GM19468 (cell line): ENCODE results near the gene CCL20.
"Not testable (repeated sequence)": the region's sequence is repeated elsewhere in the genome, so short reads cannot be mapped to it uniquely, and the experiment has no call there.

Source experiments
- ATAC-seq: cut with Tn5 transposase; IDR thresholded peaks from one replicate; pipeline ENCODE4 v1.9.1; 2021; ENCODE audit warnings: mild to moderate bottlenecking, moderate library complexity, moderate number of reproducible peaks; ENCODE audit not compliant: unreplicated experiment; ENCODE audit errors: extremely low read depth

CCL20 gene

DNA sequence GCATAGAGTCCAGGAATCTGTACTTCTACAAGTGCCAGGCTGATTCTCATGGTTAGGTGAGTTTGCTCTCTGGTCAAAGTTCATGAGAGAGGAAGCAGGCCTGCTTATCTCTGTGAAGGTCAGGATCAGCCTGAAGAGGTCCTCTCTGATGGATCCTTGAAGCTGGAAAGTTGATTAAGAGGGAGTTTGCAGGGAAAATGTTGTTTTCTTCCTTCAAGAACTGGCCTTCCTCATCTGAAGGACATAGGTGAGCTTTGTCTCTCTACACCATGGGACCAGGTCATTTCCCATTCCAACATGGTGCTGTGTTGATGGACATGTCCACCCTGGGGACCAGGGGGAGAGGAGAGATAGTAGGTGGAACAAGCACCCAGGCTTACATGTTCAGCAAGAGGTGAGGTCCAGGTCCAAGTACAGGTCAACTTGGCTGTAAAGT is 14.9 kb downstream of the CCL20 start:
- no peak for ATAC-seq

DNA sequence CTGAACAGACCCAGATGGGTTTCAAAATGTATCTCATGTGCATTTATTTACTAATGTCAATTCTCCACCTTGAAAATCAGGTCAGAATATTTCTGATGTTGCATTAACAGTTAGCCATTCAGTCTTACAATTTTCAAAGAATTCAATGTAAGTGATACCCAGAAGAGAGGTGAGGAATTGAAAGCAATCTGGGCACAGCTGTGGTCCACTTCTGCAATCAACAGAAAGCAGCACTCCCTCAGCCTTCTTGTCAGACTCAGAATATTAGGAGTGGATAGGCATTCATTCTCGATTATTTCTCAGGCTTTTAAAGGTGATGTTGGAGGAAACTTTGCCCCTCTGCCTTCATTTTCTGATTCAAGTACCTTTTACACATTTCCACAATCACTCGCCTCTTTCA is 15.7 kb downstream of the CCL20 start:
- no peak for ATAC-seq

DNA sequence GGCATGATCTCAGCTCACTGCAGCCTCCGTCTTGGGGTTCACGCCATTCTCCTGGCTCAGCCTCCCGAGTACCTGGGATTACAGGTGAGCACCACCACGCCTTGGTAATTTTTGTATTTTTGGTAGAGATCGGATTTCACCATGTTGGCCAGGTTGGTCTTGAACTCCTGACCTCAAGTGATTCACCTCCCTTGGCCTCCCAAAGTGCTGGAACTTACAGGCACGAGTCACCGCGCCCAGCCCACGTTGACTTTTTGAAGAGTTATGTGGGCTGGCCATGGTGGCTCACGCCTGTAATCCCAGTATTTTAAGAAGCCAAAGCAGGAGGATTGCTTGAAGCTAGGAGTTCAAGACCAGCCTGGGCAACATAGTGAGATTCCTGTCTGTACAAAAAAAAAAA is 20.8 kb downstream of the CCL20 start:
- ATAC-seq: no peak

DNA sequence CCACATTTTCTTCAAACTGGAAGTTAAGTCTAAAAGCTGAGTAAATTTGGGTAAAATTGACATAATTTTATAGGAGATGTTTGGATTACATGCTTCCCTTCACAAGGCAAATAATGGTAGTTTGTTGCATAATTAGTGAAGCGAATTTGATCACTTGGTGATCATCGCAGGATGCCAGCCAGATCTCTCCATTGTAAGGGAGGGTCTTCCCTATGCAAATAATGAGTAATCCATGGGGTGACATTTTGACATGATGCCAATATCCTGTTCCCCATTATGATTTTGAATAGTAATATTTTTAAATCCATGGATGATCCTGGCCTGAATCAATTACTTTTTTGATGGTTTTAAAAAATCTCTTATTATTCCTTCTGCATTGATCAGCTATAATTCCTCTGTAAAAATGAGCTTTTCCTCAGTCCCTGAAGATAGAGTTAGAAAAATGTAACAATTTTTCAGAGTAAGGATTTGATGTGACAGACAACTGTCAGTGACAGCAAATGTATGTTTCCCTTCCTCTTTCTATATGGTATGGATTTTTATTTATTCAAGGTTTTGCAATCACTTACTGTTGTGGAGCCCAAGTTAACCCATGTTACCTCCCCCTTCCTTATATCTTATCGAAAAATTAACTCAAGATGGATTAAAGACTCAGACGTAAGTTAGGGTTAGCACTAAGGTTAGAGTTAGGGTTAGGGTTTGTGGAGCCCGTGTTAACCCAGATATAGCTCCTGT is 21.4 kb downstream of the CCL20 start:
- ATAC-seq: no peak

DNA sequence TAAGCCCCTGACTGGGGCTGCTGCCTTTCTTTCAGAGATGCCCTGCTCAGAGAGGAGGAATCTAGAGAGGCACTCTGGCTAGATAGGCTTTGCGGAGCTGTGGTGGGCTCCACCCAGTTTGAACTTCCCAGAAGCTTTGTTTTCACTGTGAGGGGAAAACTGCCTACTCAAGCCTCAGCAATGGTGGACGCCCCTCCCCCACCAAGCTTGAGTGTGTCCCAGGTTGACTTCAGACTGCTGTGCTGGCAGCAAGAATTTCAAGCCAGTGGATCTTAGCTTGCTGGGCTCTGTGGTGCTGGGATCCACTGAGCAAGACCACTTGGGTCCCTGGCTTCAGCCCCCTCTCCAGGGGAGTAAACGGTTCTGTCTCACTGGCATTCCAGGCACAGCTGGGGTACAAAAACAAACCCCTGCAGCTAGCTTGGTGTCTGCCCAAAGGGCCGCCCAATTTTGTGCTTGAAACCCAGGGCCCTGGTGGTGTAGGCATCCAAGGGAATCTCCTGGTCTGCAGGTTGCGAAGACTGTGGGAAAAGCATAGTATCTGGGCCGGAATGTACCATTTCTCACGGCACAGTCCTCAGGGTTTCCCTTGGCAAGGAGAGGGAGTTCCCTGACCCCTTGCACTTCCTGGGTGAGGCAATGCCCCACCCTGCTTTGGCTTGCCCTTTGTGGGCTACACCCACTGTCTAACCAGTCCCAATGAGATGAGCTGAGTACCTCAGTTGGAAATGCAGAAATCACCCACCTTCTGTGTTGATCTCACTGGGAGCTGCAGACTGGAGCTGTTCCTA is 25.9 kb downstream of the CCL20 start:
- not testable (repeated sequence) for ATAC-seq

DNA sequence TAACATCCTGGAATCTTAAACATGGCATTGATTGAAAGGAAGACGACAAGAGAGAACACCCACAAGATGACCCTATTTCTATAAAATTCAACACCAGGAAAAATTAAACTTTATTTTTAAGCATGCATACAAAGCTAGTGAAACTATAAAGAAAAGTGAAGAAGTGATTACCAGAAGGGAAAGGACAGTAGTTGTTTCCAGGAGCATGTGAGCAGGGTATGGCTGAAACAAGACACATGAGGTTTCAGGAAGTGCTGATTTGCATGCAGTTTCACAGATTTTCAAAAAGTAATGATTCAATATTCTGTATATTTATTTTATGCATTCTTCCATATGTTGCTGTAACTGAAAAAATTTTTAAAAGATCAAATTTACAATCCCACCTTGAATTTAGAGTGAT is 33.2 kb downstream of the CCL20 start:
- no peak for ATAC-seq

DNA sequence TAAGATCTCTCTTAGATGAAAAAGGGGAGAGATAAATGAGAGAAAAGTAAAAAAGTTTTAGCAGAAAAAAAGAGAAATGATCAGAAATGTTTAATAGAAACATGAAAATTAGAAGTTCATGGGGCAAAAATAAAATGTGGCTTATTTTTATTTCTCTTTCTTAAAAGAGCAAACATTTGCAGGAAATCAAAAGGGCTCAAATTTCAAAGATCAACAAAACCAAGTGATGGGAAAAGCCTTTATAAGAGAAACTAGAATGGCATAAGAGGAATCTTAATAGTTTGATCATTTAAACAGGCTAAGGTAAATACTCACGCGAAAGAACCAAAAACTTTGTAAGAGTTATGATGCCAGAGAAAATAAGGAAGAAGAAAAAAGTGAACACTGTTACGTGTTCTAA is 34.5 kb downstream of the CCL20 start:
- ATAC-seq: no peak

DNA sequence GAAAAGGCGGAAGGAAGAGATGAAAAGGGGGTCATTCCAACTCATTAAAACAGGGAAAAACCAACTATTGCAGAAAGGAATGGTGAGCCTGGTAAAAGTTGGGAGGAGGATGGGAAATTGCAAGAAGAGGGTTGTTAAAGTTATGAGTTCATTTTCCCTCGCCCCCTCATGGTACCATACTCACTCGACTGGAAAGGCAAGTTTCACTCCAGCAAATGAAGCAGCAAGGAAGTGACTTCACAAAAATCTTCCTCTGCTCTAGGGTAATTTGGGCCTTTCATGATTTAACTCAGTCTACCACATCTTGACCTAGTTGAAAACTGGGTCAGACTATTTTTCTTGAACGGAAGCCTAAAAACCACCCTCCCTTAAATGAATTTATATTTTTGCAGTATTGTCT is 34.9 kb downstream of the CCL20 start:
- no peak for ATAC-seq

DNA sequence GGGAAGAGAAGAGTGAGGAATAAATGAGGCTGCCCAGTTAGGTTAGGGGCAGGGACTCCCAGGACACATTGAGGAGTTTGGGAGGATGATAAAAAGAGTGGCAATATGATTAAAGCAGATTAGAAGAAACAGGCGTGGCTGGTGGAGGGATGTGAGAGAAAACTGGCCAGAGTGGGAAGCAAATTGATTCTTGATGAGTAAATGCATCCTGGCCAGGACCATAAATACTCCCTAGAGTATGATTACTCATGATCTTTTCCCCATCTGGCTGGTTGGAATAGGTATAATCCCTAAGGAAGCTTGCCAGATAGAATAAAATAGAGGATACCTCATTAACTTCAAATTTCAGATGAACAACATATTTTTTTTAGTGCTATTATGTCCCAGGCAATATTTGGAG is 36.3 kb downstream of the CCL20 start:
- ATAC-seq: no peak

DNA sequence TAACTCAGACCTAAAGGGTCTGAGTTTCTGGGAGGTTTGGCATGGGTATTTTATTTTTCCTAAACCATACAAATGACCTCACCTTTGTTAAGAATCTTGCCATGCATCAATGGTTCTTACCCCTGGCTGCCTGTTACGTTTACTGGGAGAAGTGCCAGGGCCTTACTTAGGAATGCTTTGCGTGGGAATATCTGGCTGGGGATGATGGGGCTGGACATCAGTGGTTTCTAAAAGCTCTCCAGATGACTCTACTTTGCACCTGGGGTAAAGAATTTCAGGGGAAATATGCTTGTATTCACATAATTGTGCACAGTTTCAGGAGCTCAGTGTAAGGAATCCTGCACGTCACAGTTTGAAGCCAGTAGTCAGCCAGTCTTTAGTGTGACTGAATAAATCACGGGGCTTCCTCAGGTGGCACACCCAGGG is 39.6 kb downstream of the CCL20 start:
- ATAC-seq: no peak

DNA sequence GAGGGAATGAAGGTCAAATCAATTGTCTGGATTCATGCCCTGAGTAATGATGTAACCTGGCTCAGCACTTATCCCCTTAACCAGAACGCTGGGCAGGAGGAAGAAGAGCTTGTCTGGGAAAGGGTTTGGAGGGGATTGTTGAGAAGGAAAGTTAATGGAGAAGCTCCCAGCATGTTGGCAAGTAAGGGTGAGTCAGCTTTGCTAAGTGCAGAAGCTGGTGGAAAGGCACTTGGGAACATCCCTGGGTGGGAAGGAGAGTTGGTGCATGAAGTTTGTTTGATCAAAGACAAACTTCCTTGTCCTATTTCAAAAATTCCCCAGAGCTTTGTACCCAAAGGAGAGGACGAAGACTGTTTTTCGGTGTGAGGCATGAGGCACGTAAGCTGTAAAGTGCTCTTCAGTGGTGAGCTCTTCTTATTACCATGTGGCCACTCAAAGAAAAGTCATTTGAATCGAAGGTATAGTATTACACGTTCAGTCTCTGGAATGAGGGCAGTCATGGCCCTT is 40.2 kb downstream of the CCL20 start:
- no peak for ATAC-seq

DNA sequence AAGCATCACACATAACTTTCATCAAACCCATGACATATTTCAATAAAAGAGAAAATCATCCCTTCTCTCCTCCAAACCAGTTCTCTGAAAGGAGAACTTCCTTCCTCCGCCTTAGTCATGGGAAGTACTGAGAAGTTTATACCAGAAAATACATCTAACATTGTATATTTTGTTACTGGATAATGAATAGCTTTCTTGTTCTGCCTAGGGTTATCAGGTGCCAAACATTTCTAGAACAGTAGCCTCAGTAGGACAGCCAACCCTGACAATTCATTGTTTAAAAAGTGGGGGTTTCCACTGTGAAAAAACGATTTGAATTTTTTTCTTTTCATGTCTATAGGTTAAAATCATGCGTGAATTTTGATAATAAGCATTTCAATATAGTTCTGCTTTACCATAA is 41.8 kb downstream of the CCL20 start:
- ATAC-seq: no peak

DNA sequence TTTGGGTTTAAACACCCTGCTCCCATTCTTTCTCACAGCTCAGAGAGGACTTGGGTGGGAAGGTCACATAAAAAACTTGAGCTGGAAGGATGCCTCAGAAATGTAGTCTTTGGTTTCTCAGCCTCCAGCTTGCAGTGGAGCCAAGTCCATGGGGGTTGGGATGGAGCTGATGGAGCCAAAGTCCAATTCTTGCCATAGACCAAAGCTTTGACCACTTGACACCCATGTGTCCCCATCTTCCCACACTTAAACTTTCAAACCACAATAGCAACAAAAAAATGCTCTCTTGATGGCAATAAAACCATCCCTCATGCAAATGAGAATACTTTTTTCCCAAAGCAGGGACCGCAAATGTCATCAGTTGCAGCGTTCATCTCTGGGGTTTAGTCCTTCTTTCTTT is 43.1 kb downstream of the CCL20 start:
- ATAC-seq: no peak

DNA sequence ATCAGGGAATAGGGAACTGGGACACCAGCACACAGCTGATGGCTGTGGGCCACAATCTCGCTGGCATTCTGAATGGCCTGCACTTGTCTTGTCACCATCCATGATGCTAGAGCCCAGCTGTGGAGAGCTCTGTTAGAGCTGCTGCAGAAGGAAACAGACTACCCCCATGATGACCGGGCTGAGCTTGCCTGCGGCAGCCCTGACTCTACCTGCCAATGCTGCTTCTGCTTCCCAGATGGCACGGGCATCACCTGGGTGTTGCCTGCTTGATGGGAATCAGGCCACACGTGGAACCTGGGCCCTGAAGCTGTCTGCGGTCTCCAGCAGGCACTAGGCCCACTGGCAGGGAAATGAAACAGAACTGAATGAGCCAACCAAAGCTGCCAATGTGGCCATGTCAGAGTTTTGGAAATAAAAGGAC is 46.6 kb downstream of the CCL20 start:
- no peak for ATAC-seq

DNA sequence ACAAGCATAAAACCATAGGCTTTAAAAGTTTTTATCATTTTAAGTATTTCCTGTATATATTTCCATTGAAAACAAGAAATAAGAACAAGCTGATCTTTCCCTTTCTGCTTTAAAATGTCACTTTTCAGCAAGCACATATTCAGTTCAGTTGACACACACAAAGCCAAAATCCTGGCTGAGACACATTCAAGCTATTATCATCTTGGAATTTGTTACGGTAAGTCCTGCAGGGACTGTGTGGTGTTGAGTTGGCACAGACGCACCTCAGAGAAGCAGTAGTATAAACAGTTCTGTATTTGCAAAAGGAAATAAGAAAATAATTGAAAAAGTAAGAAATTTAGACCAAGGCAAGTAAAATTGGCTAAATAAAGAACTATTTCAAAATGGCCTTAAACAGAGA is 47.4 kb downstream of the CCL20 start:
- ATAC-seq: no peak

DNA sequence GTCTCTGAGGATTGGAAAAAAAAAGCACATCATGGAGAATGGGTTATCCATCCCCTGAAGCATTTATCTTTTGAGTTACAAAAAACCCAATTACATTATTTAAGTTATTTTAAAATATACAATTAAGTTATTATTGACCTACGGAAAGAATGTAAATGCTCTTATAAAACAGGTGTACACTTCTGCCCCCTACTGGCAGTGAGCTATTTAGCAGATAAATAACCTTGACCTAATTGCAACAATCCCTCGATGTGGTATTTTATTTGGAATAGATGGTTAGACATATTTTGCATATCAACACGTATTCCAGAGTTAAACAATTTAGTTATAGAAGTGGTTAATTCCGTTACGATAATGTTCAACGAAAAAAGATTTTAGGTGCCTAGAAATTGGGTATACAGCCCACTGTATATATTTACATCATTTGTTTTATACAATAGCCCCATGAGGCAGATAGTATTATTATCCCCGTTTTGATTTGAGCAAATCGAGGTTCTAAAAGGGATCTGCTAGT is 48.6 kb downstream of the CCL20 start:
- ATAC-seq: no peak

DNA sequence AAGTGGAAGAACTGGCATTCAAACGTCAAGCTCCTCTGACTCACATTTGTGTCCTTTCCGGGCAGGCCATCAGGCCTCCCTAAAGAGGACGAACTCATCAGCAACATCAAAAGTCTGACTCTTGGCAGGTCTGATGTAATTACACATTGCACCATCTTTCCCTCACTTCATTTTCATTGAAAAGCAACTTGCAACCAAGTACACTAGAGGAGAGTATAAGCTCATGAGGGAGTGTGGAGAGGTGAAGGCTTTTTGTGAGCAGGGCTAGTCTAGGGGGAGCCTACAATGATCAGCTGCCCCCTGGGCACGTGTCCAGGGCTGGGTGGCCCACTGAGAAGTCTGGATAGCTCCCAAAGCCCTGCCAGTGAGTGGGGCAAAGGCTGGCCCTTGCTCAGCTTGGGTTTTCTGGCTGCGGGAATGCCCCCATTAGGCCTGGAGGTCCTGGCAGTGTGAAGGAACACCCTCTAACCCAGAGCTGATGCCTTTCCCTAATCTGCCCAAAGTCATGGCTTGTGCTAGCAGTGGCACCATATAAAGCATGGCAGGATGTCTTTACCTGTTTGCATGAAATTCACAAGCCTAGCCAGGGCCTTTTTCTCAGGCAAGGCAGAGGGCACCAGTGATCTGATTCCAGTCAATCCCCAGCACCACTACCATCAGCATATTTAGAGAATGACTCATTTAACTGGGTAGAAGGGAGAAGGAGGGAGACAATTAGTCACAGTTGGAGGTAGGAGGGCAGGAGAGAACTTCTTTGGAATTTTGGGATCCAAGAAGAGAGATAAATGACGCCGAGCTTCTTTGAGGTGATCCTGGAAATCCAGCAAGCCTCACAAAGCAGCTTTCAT is 49.3 kb downstream of the CCL20 start:
- no peak for ATAC-seq

DNA sequence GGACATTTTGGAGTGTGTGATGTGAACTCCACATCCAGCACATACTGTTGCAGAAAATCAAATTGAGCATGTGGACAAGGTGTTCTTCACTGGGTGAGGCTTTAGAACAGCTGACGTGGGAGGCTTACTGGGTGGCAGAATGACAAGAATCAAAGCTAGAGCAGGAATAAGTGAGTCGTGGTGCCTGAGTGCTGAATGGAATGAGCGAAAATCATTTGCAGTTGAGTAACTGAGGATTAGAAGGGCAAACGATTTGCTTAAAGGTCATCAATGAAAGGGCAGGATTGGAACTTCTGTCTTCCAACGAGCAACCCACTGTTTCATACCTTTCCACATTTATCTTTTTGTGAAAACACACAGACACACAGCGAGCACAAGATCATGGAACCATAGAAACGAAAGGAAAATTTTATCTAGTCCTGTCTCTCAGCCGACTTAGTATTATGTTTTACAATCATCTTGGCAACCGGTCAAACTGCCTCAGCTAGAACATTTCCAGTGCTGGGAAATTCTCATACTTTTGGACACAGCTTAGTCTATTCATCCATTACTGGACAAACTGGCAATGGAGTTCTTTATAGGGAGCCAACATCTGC is 50.6 kb downstream of the CCL20 start:
- ATAC-seq: no peak

DNA sequence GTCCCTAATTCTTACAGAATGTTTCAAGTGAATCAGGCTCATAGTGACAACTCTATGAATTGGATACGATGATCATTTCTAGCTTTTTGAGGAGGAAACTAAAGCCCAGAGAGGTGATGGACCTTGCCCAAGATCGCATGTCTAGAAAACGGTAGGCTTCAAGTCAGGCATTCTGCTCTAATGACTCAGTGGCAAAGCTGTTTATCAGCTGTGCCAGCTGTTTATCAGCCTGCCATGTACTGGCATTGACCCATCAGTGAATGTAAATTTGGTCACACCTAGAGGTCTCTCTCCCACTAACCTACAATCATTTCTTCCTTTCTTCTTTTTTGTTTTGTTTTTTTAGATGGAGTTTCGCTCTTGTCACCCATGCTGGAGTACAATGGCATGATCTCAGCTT is 51.6 kb downstream of the CCL20 start:
- no peak for ATAC-seq
